Measurements from ENCODE around the gene BAG1.

BAG1 gene

GRCh38 chr9:33232815-33233214 is 31.7 kb downstream of the BAG1 start:
- Histone ChIP-seq H3K4me1 (ENCODE audit: control insufficient read depth, low read depth, low read length) (no peaks in the 10 kb centered on the region), H3K36me3 (ENCODE audit: control insufficient read depth, insufficient read depth, low read length) (no peaks in the 10 kb centered on the region), H3K4ac (ENCODE audit: low read depth, low read length) (no peak overlapping the region), H4K5ac (ENCODE audit: low read length) (no peak overlapping the region), H3K79me1 (ENCODE audit: low read length) (no peaks in the 10 kb centered on the region), H3K18ac (ENCODE audit: low read length) (no peak overlapping the region), H3K9ac (ENCODE audit: low read length) (no peak overlapping the region), H3K56ac (ENCODE audit: low read length) (no peak overlapping the region), H3K27me3 (ENCODE audit: insufficient read depth, low read length, poor library complexity) (no peaks in the 10 kb centered on the region), H2BK120ac (ENCODE audit: low read depth, low read length) (no peak overlapping the region), H4K8ac (ENCODE audit: low read depth, low read length) (no peak overlapping the region), H2BK15ac (replicated peaks; ENCODE audit: low read depth) (no peak overlapping the region), H3K27ac (ENCODE audit: low read depth, low read length) (no peak overlapping the region), H3K4me2 (ENCODE audit: low read length) (no peak overlapping the region), H3K79me2 (ENCODE audit: control insufficient read depth, insufficient read depth, low read length) (no peaks in the 10 kb centered on the region), H2BK5ac (ENCODE audit: low read length) (no peak overlapping the region), H3K23ac (ENCODE audit: low read length) (no peak overlapping the region), H2AK5ac (ENCODE audit: low read length) (no peak overlapping the region), H3K4me3 (ENCODE audit: low read length) (no peak overlapping the region)
- no CpG with 5 or more reads among the region's 6 CpGs for WGBS (ENCODE audit: extremely low coverage, insufficient coverage, low lambda C conversion rate)
- DNase-seq = no peak

- H3K79me2 ChIP-seq (ENCODE audit: control insufficient read depth, insufficient read depth, low read length) = no peaks in the 10 kb centered on the region
- H3K27me3 ChIP-seq (ENCODE audit: insufficient read depth, low read length, poor library complexity) = no peaks in the 10 kb centered on the region
- WGBS (ENCODE audit: extremely low coverage, insufficient coverage, low lambda C conversion rate) = no CpG with 5 or more reads among the region's 2 CpGs
- no peak overlapping the region for H3K4me3 ChIP-seq (ENCODE audit: low read length)
- H3K4me2 ChIP-seq (ENCODE audit: low read length) = no peak overlapping the region
- H2AK5ac ChIP-seq (ENCODE audit: low read length) = no peak overlapping the region
- no peak for DNase-seq
- H4K8ac ChIP-seq (ENCODE audit: low read depth, low read length) = no peak overlapping the region
- no peaks in the 10 kb centered on the region for H3K79me1 ChIP-seq (ENCODE audit: low read length)
- no peak overlapping the region for H3K9ac ChIP-seq (ENCODE audit: low read length)
- H2BK15ac ChIP-seq (replicated peaks; ENCODE audit: low read depth) = no peak overlapping the region
- H3K56ac ChIP-seq (ENCODE audit: low read length) = no peak overlapping the region
- H4K5ac ChIP-seq (ENCODE audit: low read length) = no peak overlapping the region
- H3K23ac ChIP-seq (ENCODE audit: low read length) = no peak overlapping the region
- no peaks in the 10 kb centered on the region for H3K36me3 ChIP-seq (ENCODE audit: control insufficient read depth, insufficient read depth, low read length)
- no peak overlapping the region for H3K4ac ChIP-seq (ENCODE audit: low read depth, low read length)
- no peak overlapping the region for H2BK5ac ChIP-seq (ENCODE audit: low read length)
- no peak overlapping the region for H3K27ac ChIP-seq (ENCODE audit: low read depth, low read length)
- no peaks in the 10 kb centered on the region for H3K4me1 ChIP-seq (ENCODE audit: control insufficient read depth, low read depth, low read length)
- no peak overlapping the region for H3K18ac ChIP-seq (ENCODE audit: low read length)
- no peak overlapping the region for H2BK120ac ChIP-seq (ENCODE audit: low read depth, low read length)
These were observed 32.9 kb downstream of the BAG1 start for GRCh38 chr9:33231623-33231942.

GRCh38 chr9:33230756-33231622 is 33.5 kb downstream of the BAG1 start:
- no peak overlapping the region for H3K27ac ChIP-seq (ENCODE audit: low read depth, low read length)
- WGBS (ENCODE audit: extremely low coverage, insufficient coverage, low lambda C conversion rate) = no CpG with 5 or more reads among the region's 13 CpGs

GRCh38 chr9:33229359-33230114 is 35.0 kb downstream of the BAG1 start:
- DNase-seq = peak; percentile 50
- Histone ChIP-seq H3K27ac (ENCODE audit: low read depth, low read length) (no peak overlapping the region), H4K5ac (ENCODE audit: low read length) (no peak overlapping the region), H2BK120ac (ENCODE audit: low read depth, low read length) (no peak overlapping the region), H3K18ac (ENCODE audit: low read length) (no peak overlapping the region), H3K9ac (ENCODE audit: low read length) (no peak overlapping the region), H2AK5ac (ENCODE audit: low read length) (no peak overlapping the region), H3K23ac (ENCODE audit: low read length) (no peak overlapping the region), H3K4ac (ENCODE audit: low read depth, low read length) (no peak overlapping the region), H3K79me2 (ENCODE audit: control insufficient read depth, insufficient read depth, low read length) (no peaks in the 10 kb centered on the region), H2BK15ac (replicated peaks; ENCODE audit: low read depth) (no peak overlapping the region), H3K4me3 (ENCODE audit: low read length) (no peak overlapping the region), H3K56ac (ENCODE audit: low read length) (no peak overlapping the region), H3K4me1 (ENCODE audit: control insufficient read depth, low read depth, low read length) (no peaks in the 10 kb centered on the region), H4K8ac (ENCODE audit: low read depth, low read length) (no peak overlapping the region), H3K4me2 (ENCODE audit: low read length) (no peak overlapping the region), H2BK5ac (ENCODE audit: low read length) (no peak overlapping the region), H3K36me3 (ENCODE audit: control insufficient read depth, insufficient read depth, low read length) (no peaks in the 10 kb centered on the region), H3K27me3 (ENCODE audit: insufficient read depth, low read length, poor library complexity) (no peaks in the 10 kb centered on the region), H3K79me1 (ENCODE audit: low read length) (no peaks in the 10 kb centered on the region)
- WGBS (ENCODE audit: extremely low coverage, insufficient coverage, low lambda C conversion rate) = no CpG with 5 or more reads among the region's 9 CpGs

More at GRCh38 chr9:33230756-33231622, 33.5 kb downstream of the BAG1 start:
- no peak overlapping the region for H3K18ac ChIP-seq (ENCODE audit: low read length)
- H2AK5ac ChIP-seq (ENCODE audit: low read length) = no peak overlapping the region
- no peak overlapping the region for H4K5ac ChIP-seq (ENCODE audit: low read length)
- no peak overlapping the region for H3K23ac ChIP-seq (ENCODE audit: low read length)
- no peak overlapping the region for H3K4me2 ChIP-seq (ENCODE audit: low read length)
- H3K79me2 ChIP-seq (ENCODE audit: control insufficient read depth, insufficient read depth, low read length) = no peaks in the 10 kb centered on the region
- DNase-seq = no peak
- H3K4me3 ChIP-seq (ENCODE audit: low read length) = no peak overlapping the region
- H3K4ac ChIP-seq (ENCODE audit: low read depth, low read length) = no peak overlapping the region
- H2BK5ac ChIP-seq (ENCODE audit: low read length) = no peak overlapping the region
- H3K4me1 ChIP-seq (ENCODE audit: control insufficient read depth, low read depth, low read length) = no peaks in the 10 kb centered on the region
- no peak overlapping the region for H3K56ac ChIP-seq (ENCODE audit: low read length)
- H2BK15ac ChIP-seq (replicated peaks; ENCODE audit: low read depth) = no peak overlapping the region
- no peak overlapping the region for H2BK120ac ChIP-seq (ENCODE audit: low read depth, low read length)
- no peaks in the 10 kb centered on the region for H3K36me3 ChIP-seq (ENCODE audit: control insufficient read depth, insufficient read depth, low read length)
- no peaks in the 10 kb centered on the region for H3K79me1 ChIP-seq (ENCODE audit: low read length)
- no peak overlapping the region for H3K9ac ChIP-seq (ENCODE audit: low read length)
- H4K8ac ChIP-seq (ENCODE audit: low read depth, low read length) = no peak overlapping the region
- no peaks in the 10 kb centered on the region for H3K27me3 ChIP-seq (ENCODE audit: insufficient read depth, low read length, poor library complexity)

- Histone ChIP-seq H3K56ac (ENCODE audit: low read length) (no peak overlapping the region), H3K79me2 (ENCODE audit: control insufficient read depth, insufficient read depth, low read length) (no peaks in the 10 kb centered on the region), H3K9ac (ENCODE audit: low read length) (no peak overlapping the region), H2AK5ac (ENCODE audit: low read length) (no peak overlapping the region), H3K4me2 (ENCODE audit: low read length) (no peak overlapping the region), H3K18ac (ENCODE audit: low read length) (no peak overlapping the region), H3K4me1 (ENCODE audit: control insufficient read depth, low read depth, low read length) (no peaks in the 10 kb centered on the region), H3K23ac (ENCODE audit: low read length) (no peak overlapping the region), H3K27ac (ENCODE audit: low read depth, low read length) (no peak overlapping the region), H3K4ac (ENCODE audit: low read depth, low read length) (no peak overlapping the region), H2BK5ac (ENCODE audit: low read length) (no peak overlapping the region), H2BK120ac (ENCODE audit: low read depth, low read length) (no peak overlapping the region), H3K27me3 (ENCODE audit: insufficient read depth, low read length, poor library complexity) (no peaks in the 10 kb centered on the region), H3K4me3 (ENCODE audit: low read length) (no peak overlapping the region), H4K8ac (ENCODE audit: low read depth, low read length) (no peak overlapping the region), H3K79me1 (ENCODE audit: low read length) (no peaks in the 10 kb centered on the region), H2BK15ac (replicated peaks; ENCODE audit: low read depth) (no peak overlapping the region), H3K36me3 (ENCODE audit: control insufficient read depth, insufficient read depth, low read length) (no peaks in the 10 kb centered on the region), H4K5ac (ENCODE audit: low read length) (no peak overlapping the region)
- no CpG with 5 or more reads among the region's 4 CpGs for WGBS (ENCODE audit: extremely low coverage, insufficient coverage, low lambda C conversion rate)
- DNase-seq = no peak
These were observed 35.9 kb downstream of the BAG1 start for GRCh38 chr9:33228606-33229005.
